Raji (cell line): ENCODE data around the gene HNRNPA0.

ENCODE experiments used
- POLR2A ChIP-seq: IDR thresholded peaks from 2 replicates; pipeline ENCODE4 v1.6.1; 2011; ENCODE audit warnings: low read depth, low read length, control low read depth; ENCODE audit not compliant: insufficient read depth

The HNRNPA0 gene

DNA sequence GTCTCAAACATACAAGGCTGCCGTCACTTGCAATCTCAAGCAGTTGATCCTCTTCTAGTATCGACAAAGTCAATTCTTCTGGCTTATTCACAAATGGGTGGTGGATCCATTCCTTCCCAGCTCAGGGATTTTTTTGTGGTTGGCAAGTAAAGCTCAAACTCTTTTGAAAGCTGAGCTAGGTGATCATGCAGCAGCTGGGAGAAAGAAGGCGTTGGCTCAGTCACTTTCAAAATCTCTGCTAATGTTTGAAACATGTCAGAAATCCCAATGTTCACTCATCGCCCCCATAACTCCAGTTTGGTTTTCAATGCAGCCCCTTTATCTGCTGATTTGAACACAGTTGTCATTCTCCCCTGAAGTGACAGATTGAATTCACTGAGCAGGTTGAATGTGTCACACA is 4.0 kb upstream of the HNRNPA0 start:
- no peak for TF ChIP-seq POLR2A

GRCh38 chr5:137757634-137758033 is 3.5 kb upstream of the HNRNPA0 start:
- no peak for TF ChIP-seq POLR2A

GRCh38 chr5:137754961-137755762 is 999 bp upstream of the HNRNPA0 start:
- TF ChIP-seq POLR2A, result no peak

DNA sequence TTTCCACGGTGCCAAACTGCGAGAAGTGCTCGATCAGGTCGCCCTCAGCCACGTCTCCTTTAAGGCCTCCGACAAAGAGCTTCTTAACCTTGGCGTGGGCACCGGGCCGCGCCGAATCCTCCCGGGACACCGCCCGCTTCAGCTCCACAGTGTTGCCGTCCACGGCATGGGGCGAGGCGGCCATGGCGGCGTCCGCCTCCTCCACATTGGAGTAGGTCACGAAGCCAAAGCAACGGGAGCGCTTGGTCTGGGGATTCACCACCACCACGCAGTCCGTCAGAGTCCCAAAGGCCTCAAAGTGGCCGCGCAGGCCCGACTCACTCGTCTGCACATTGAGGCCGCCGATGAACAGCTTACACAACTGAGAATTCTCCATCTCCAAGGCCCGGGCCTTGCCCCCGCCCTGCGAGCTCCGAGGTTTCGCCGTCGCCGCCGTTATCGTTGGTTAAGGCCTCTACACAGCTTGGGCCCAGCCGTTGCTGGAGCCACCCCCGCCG is 424 bp downstream of the HNRNPA0 start:
- no peak for TF ChIP-seq POLR2A

GRCh38 chr5:137752905-137753690 is 1.1 kb downstream of the HNRNPA0 start:
- no peak for TF ChIP-seq POLR2A

GRCh38 chr5:137751869-137752491 is 2.2 kb downstream of the HNRNPA0 start:
- no peak for TF ChIP-seq POLR2A

- TF ChIP-seq POLR2A, result no peak
These were observed 3.7 kb downstream of the HNRNPA0 start for GRCh38 chr5:137750436-137750835.

GRCh38 chr5:137747848-137748247 is 6.3 kb downstream of the HNRNPA0 start:
- TF ChIP-seq POLR2A, result no peak

DNA sequence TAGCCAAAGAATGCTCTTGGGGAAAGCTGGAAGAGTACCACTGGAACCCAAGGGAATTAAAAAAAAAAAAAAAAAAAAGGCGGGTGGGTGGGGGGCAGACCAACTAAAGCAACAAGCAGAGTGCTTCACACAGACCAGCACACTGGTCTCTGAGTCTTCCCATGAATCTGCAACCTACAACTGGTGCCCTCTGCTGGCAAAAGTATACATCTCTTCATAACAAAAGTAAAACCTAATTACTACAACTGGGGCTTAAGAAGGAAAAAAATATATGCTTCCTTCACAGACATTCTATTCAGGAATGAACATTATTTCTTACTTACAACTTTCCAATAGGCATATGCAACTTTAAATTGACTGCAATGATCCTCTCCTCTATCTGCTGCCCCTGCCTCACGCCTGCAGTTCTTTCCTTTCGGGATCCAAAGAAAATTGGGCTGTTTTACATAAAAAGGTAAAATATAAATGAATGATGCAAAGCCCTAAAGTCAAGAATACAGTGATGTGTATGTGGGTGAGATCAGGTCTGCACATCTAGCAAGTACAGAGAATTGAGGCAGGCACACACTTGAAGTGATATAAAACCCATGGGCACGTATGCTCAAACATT is 11.0 kb downstream of the HNRNPA0 start:
- TF ChIP-seq POLR2A, result no peak

DNA sequence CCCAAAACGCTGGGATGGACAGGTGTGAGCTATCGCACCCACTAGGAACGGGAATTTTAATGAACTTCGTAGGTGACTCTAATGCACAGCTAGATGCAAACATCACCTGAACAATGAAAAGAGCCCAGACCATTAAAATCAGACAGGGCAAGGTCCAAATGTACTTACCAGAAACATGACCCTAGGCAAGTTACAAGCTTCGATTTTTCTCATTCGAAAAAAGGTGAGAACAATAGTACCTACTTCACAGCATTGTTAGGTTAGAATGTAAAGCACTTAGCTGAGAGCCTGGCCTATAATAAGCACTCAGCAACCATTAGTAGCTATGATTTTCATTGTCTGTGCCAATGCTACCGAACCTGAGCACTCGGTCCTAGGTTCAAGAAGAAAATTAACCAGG is 12.4 kb downstream of the HNRNPA0 start:
- TF ChIP-seq POLR2A, result no peak

DNA sequence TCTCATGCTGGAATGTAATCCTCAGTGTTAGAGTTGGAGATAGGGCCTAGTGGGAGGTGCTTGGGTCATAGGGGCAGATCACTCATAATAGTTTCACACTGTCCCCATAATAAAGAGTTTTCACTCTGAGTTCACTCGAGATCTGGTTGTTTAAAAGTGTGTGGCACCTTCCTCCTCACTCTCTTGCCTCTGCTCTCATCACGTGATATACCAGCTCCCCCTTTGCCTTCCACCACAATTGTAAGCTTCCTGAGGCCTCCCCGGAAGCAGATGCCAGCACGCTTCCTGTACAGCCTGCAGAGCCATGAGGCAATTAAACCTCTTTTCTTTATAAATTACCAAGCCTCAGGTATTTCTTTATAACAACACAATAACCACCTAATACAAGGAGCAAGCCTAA is 14.4 kb downstream of the HNRNPA0 start:
- TF ChIP-seq POLR2A, result no peak

GRCh38 chr5:137738947-137739346 is 15.2 kb downstream of the HNRNPA0 start:
- no peak for TF ChIP-seq POLR2A

DNA sequence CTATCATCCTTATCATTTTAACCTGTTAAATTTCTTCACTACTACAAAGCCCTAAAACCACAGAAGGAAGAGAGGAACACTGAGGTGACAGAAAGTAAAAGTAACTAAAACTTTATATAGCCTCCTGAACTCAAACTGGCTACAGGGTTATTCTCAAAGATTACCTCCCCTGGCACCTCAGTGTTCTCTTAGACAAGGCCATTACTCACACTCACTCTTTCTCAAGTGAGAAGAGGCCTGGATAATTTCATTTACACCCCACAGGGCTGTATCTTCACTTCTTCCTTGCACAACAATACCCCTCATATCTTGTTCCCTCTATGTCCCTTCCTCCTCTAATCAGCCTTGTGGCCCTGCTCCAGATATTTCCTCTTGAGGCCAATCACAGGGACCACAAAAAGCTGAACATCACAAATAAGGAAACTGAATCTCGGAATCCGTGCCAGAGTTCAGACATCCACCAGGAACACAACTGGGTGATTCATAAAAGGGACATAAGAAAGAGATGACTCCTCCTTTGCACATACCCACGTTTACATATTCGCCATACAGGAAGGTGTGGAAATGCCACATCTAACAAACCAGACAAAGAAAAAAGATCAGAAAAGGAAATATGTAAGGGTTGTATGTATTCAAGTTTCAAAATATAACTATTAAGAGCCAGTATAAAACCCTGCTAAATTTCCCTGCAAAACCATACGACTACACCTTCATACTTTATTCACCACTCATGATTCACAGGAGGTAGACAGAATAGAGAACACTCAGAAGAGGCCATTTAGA is 16.6 kb downstream of the HNRNPA0 start:
- no peak for TF ChIP-seq POLR2A

DNA sequence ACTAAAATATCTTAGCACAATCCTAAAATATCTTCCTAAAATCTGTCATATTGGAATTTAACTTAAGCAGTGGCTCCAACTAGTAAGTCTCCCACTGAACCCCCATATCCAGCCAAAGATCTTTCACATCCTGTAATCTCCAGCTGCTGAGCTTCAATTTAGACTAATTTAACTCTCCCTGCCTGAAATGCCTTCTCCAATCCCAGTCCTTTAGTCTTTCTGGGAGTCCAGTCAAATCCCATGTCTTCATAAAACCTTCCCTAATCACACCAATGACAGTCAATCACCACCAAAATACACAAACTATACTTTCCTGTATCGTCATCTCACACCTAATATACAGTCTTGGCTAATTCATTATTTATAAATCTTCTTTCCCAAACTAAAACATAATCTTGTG is 17.7 kb downstream of the HNRNPA0 start:
- no peak for TF ChIP-seq POLR2A
